Neural cell (in vitro differentiated cells): Measurements from ENCODE around the gene SLC24A3. TPM values are rescaled to one million over a fixed set of nuclear protein-coding genes. Genes with fewer than 3 reads are reported as not detected.
A peak's percentile ranks its signal among the peaks of the same experiment; 100 is the strongest.

Source experiments
- H2AFZ ChIP-seq: fragments of 200-600, 300-800 bp; sonication (generic), shearing (Covaris generic); 2 replicates; pipeline ENCODE4 v1.6.0; 2014; ENCODE audit warnings: low read depth, mild to moderate bottlenecking, antibody characterized with exemption, low read length, moderate library complexity
- H3F3A ChIP-seq: fragments of 200-600 bp; shearing (Covaris generic); 2 replicates; pipeline ENCODE4 v1.6.1; 2016; ENCODE audit warnings: mild to moderate bottlenecking, moderate library complexity, mixed read lengths, antibody characterized with exemption, low read length; ENCODE audit not compliant: insufficient read depth, poor library complexity, severe bottlenecking
- H3K27ac ChIP-seq: fragments of 200-600, 300-800 bp; sonication (generic), shearing (Covaris generic); 2 replicates; pipeline ENCODE4 v1.5.1; 2014; ENCODE audit warnings: mild to moderate bottlenecking, low read length, moderate library complexity
- H3K27me3 ChIP-seq: fragments of 300-800, 200-600 bp; sonication (generic), shearing (Covaris generic); 2 replicates; pipeline ENCODE4 v1.6.0; 2014; ENCODE audit warnings: mild to moderate bottlenecking, low read depth, low read length, moderate library complexity; ENCODE audit not compliant: insufficient read depth
- H3K36me3 ChIP-seq: fragments of 300-800, 200-600 bp; sonication (generic), shearing (Covaris generic); 2 replicates; pipeline ENCODE4 v1.5.1; 2014; ENCODE audit warnings: mild to moderate bottlenecking, antibody characterized with exemption, low read length, moderate library complexity; ENCODE audit not compliant: insufficient read depth
- H3K4me2 ChIP-seq: fragments of 300-800, 200-600 bp; sonication (generic), shearing (Covaris generic); 2 replicates; pipeline ENCODE4 v1.6.0; 2014; ENCODE audit warnings: mild to moderate bottlenecking, low read length
- H3K4me3 ChIP-seq: fragments of 300-800, 200-600 bp; sonication (generic), shearing (Covaris generic); 2 replicates; pipeline ENCODE4 v1.5.1; 2014; ENCODE audit warnings: mild to moderate bottlenecking, low read length, moderate library complexity
- H3K79me2 ChIP-seq: fragments of 200-600 bp; shearing (Covaris generic); replicated peaks from 2 replicates; pipeline ENCODE4 v1.6.0; 2014; ENCODE audit warnings: mild to moderate bottlenecking, low read length, moderate library complexity; ENCODE audit not compliant: insufficient read depth
- H3K9ac ChIP-seq: fragments of 300-800, 200-600 bp; sonication (generic), shearing (Covaris generic); 2 replicates; pipeline ENCODE4 v1.6.1; 2016; ENCODE audit warnings: mild to moderate bottlenecking, low read length, mixed read lengths
- H3K9me2 ChIP-seq: fragments of 200-600 bp; shearing (Covaris generic); 2 replicates; pipeline ENCODE4 v1.6.1; 2016; ENCODE audit warnings: mild to moderate bottlenecking, low read length, mixed read lengths; ENCODE audit not compliant: insufficient read depth
- H3K9me3 ChIP-seq: fragments of 200-600, 300-800 bp; sonication (generic), shearing (Covaris generic); 2 replicates; pipeline ENCODE4 v1.6.1; 2016; ENCODE audit warnings: mild to moderate bottlenecking, mixed run types, low read length, moderate library complexity, mixed read lengths
- H4K20me1 ChIP-seq: fragments of 200-600 bp; shearing (Covaris generic); 2 replicates; pipeline ENCODE4 v1.6.1; 2016; ENCODE audit warnings: mild to moderate bottlenecking, mixed run types; ENCODE audit not compliant: insufficient read depth
- CTCF ChIP-seq: fragments of 450-650 bp; IDR thresholded peaks from 2 replicates; pipeline ENCODE4 v1.5.1; 2014; ENCODE audit warnings: antibody characterized with exemption, mild to moderate bottlenecking, moderate library complexity; ENCODE audit not compliant: poor library complexity, severe bottlenecking
- EP300 ChIP-seq: fragments of 450-650 bp; conservative IDR thresholded peaks from 2 replicates; pipeline ENCODE4 v1.6.1; 2014; ENCODE audit warnings: antibody characterized with exemption, mild to moderate bottlenecking, moderate library complexity; ENCODE audit not compliant: poor library complexity, severe bottlenecking
- EZH2 ChIP-seq: fragments of 200-600, 300-800 bp; shearing (Covaris generic), sonication (generic); IDR thresholded peaks from 2 replicates; pipeline ENCODE4 v1.6.1; 2014; ENCODE audit warnings: antibody characterized with exemption, low read length, borderline replicate concordance, mild to moderate bottlenecking; ENCODE audit not compliant: insufficient read depth, poor library complexity, severe bottlenecking
- MXI1 ChIP-seq: fragments of 450-650 bp; conservative IDR thresholded peaks from 2 replicates; pipeline ENCODE4 v1.6.1; 2014; ENCODE audit warnings: antibody characterized with exemption, mild to moderate bottlenecking; ENCODE audit not compliant: poor library complexity, severe bottlenecking
- POLR2AphosphoS5 ChIP-seq: IDR thresholded peaks from 2 replicates; pipeline ENCODE4 v1.6.1; 2012
- RAD21 ChIP-seq: fragments of 450-650 bp; conservative IDR thresholded peaks from 2 replicates; pipeline ENCODE4 v1.6.1; 2014; ENCODE audit warnings: antibody characterized with exemption, mild to moderate bottlenecking, moderate library complexity
- REST ChIP-seq: IDR thresholded peaks from 2 replicates; pipeline ENCODE4 v1.6.1; 2012; ENCODE audit warnings: borderline replicate concordance
- SMC3 ChIP-seq: fragments of 450-650 bp; conservative IDR thresholded peaks from 2 replicates; pipeline ENCODE4 v1.6.1; 2014; ENCODE audit warnings: antibody characterized with exemption, mild to moderate bottlenecking, moderate library complexity; ENCODE audit not compliant: poor library complexity
- TAF1 ChIP-seq: IDR thresholded peaks from 2 replicates; pipeline ENCODE4 v1.6.1; 2012; ENCODE audit warnings: low read depth
- polyA minus RNA-seq: library from RNA; depleted of rRNA, polyadenylated mRNA; stranded (reverse); fragments of >200 nt; gene quantifications from 2 replicates; pipeline ENCODE4 v1.2.3, GENCODE V29; 2014
- polyA plus RNA-seq: library from polyadenylated mRNA; depleted of rRNA; stranded (reverse); fragments of >200 nt; gene quantifications from 2 replicates; pipeline ENCODE4 v1.2.3, GENCODE V29; 2014

The SLC24A3 gene
- polyA plus RNA-seq (6.5 and 7.4 TPM in 2 replicates), polyA minus RNA-seq (12.2 and 12.4 TPM in 2 replicates)

GRCh38 chr20:19212469-19212815, at the start of gene SLC24A3:
TSS of gene SLC24A3 (plus strand) at chr20:19212642.
- no peaks in the 10 kb centered on the region for H3K79me2 ChIP-seq
- no peaks in the 10 kb centered on the region for H3K9me2 ChIP-seq
- no peaks in the 10 kb centered on the region for H3K36me3 ChIP-seq
- H3K4me3 ChIP-seq, result peak within 1 kb of the TSS; percentile 89
- H3K4me2 ChIP-seq, result peak within 1 kb of the TSS; percentile 49
- no peaks in the 10 kb centered on the region for H4K20me1 ChIP-seq
- no peaks in the 10 kb centered on the region for H3F3A ChIP-seq
- no peaks in the 10 kb centered on the region for H3K27me3 ChIP-seq
- TF ChIP-seq SMC3 (no peak), EP300 (no peak), REST (no peak), POLR2AphosphoS5 (no peak), RAD21 (no peak), TAF1 (no peak), CTCF (no peak), EZH2 (no peak), MXI1 (no peak)
- peak within 1 kb of the TSS; percentile 45 for H3K27ac ChIP-seq
- H2AFZ ChIP-seq, result peak within 1 kb of the TSS; percentile 56
- H3K9ac ChIP-seq, result peak within 1 kb of the TSS; percentile 72
- no peaks in the 10 kb centered on the region for H3K9me3 ChIP-seq

- Histone ChIP-seq H3K79me2 (no peaks in the 10 kb centered on the region), H3F3A (no peaks in the 10 kb centered on the region), H3K4me3 (no peak overlapping the region), H3K9ac (no peak overlapping the region), H3K9me2 (no peaks in the 10 kb centered on the region), H3K4me2 (no peak overlapping the region), H3K36me3 (no peaks in the 10 kb centered on the region), H3K9me3 (no peaks in the 10 kb centered on the region), H3K27ac (no peak overlapping the region), H4K20me1 (no peaks in the 10 kb centered on the region), H3K27me3 (no peaks in the 10 kb centered on the region), H2AFZ (no peak overlapping the region)
- TF ChIP-seq REST, result no peak
- TF ChIP-seq SMC3, result no peak
Observed at GRCh38 chr20:19170148-19170547, 42.3 kb upstream of the SLC24A3 start.
